ENCODE measurements around the gene NTM.

The NTM gene

GRCh38 chr11:131832079-131832478, 461.7 kb downstream of the NTM start:
- H4K20me1 ChIP-seq (ENCODE audit: insufficient read depth, low read length, poor library complexity, severe bottlenecking), result no peaks in the 10 kb centered on the region
- peaks cover 3% of the 10 kb centered on the region for H3K4me1 ChIP-seq (ENCODE audit: insufficient read depth, low read length, poor library complexity, severe bottlenecking)
- no peak overlapping the region for H3K4me3 ChIP-seq (ENCODE audit: low read length, poor library complexity, severe bottlenecking)
- H2AFZ ChIP-seq (ENCODE audit: low read length), result no peak overlapping the region
- no peaks in the 10 kb centered on the region for H3K27me3 ChIP-seq (ENCODE audit: insufficient read depth, low read length, poor library complexity, severe bottlenecking)
- no peaks in the 10 kb centered on the region for H3K79me2 ChIP-seq (ENCODE audit: insufficient read depth, low read length)
- no peak overlapping the region for H3K4me2 ChIP-seq (ENCODE audit: low read depth, low read length, poor library complexity, severe bottlenecking)
- H3F3A ChIP-seq (ENCODE audit: low read depth), result no peaks in the 10 kb centered on the region
- TF ChIP-seq EZH2phosphoT487 (IDR thresholded peaks at IDR 0.05; ENCODE audit: borderline replicate concordance) (no peak), CTCF (conservative IDR thresholded peaks at IDR 0.05; ENCODE audit: low read length) (no peak)
- H3K9me3 ChIP-seq (ENCODE audit: insufficient read depth, low read depth, low read length), result no peaks in the 10 kb centered on the region
- no peaks in the 10 kb centered on the region for H3K9me2 ChIP-seq (replicated peaks; ENCODE audit: low read depth, low read length)
- no peak overlapping the region for H3K9ac ChIP-seq (ENCODE audit: low read depth, low read length, poor library complexity, severe bottlenecking)
- no peaks in the 10 kb centered on the region for H3K36me3 ChIP-seq (ENCODE audit: insufficient read depth, low read length)

GRCh38 chr11:131833366-131833765, 463.0 kb downstream of the NTM start:
- TF ChIP-seq EZH2phosphoT487 (IDR thresholded peaks at IDR 0.05; ENCODE audit: borderline replicate concordance) (no peak), CTCF (conservative IDR thresholded peaks at IDR 0.05; ENCODE audit: low read length) (no peak)

GRCh38 chr11:131837562-131837961, 467.1 kb downstream of the NTM start:
- H3K9me3 ChIP-seq (ENCODE audit: insufficient read depth, low read depth, low read length), result no peaks in the 10 kb centered on the region
- TF ChIP-seq CTCF (conservative IDR thresholded peaks at IDR 0.05; ENCODE audit: low read length), result no peak
- no peak for TF ChIP-seq EZH2phosphoT487 (IDR thresholded peaks at IDR 0.05; ENCODE audit: borderline replicate concordance)

More at GRCh38 chr11:131833366-131833765, 463.0 kb downstream of the NTM start:
- Histone ChIP-seq H3K4me2 (ENCODE audit: low read depth, low read length, poor library complexity, severe bottlenecking) (no peak overlapping the region), H3K9me3 (ENCODE audit: insufficient read depth, low read depth, low read length) (no peaks in the 10 kb centered on the region), H3K36me3 (ENCODE audit: insufficient read depth, low read length) (no peaks in the 10 kb centered on the region), H3K9me2 (replicated peaks; ENCODE audit: low read depth, low read length) (no peaks in the 10 kb centered on the region), H3K27me3 (ENCODE audit: insufficient read depth, low read length, poor library complexity, severe bottlenecking) (no peaks in the 10 kb centered on the region), H4K20me1 (ENCODE audit: insufficient read depth, low read length, poor library complexity, severe bottlenecking) (no peaks in the 10 kb centered on the region), H3K4me1 (ENCODE audit: insufficient read depth, low read length, poor library complexity, severe bottlenecking) (peaks cover 3% of the 10 kb centered on the region), H3K9ac (ENCODE audit: low read depth, low read length, poor library complexity, severe bottlenecking) (no peak overlapping the region), H3F3A (ENCODE audit: low read depth) (no peaks in the 10 kb centered on the region), H3K79me2 (ENCODE audit: insufficient read depth, low read length) (no peaks in the 10 kb centered on the region), H2AFZ (ENCODE audit: low read length) (no peak overlapping the region), H3K4me3 (ENCODE audit: low read length, poor library complexity, severe bottlenecking) (no peak overlapping the region)

More at GRCh38 chr11:131837562-131837961, 467.1 kb downstream of the NTM start:
- Histone ChIP-seq H2AFZ (ENCODE audit: low read length) (no peak overlapping the region), H3F3A (ENCODE audit: low read depth) (no peaks in the 10 kb centered on the region), H3K27me3 (ENCODE audit: insufficient read depth, low read length, poor library complexity, severe bottlenecking) (no peaks in the 10 kb centered on the region), H3K79me2 (ENCODE audit: insufficient read depth, low read length) (no peaks in the 10 kb centered on the region), H3K9ac (ENCODE audit: low read depth, low read length, poor library complexity, severe bottlenecking) (no peak overlapping the region), H3K4me2 (ENCODE audit: low read depth, low read length, poor library complexity, severe bottlenecking) (no peak overlapping the region), H3K4me1 (ENCODE audit: insufficient read depth, low read length, poor library complexity, severe bottlenecking) (peaks cover 9% of the 10 kb centered on the region), H3K9me2 (replicated peaks; ENCODE audit: low read depth, low read length) (no peaks in the 10 kb centered on the region), H3K36me3 (ENCODE audit: insufficient read depth, low read length) (no peaks in the 10 kb centered on the region), H3K4me3 (ENCODE audit: low read length, poor library complexity, severe bottlenecking) (no peak overlapping the region), H4K20me1 (ENCODE audit: insufficient read depth, low read length, poor library complexity, severe bottlenecking) (no peaks in the 10 kb centered on the region)

Measured in Loucy (cell line).